ENCODE data around the gene PHGDH.

PHGDH gene

GRCh38 chr1:119697598-119697997 lies 14.1 kb upstream of the PHGDH start:
- no peak overlapping the region for H3K4me3 ChIP-seq (replicated peaks; ENCODE audit: insufficient read depth, low read length)
- H3K27me3 ChIP-seq (ENCODE audit: insufficient read depth, poor library complexity, severe bottlenecking): no peaks in the 10 kb centered on the region
- no peak for DNase-seq (ENCODE audit: low read depth in 1 of 2, low spot score in 1 of 2)
- H3K27ac ChIP-seq (replicated peaks): no peak overlapping the region
- TF ChIP-seq SPI1 (IDR thresholded peaks at IDR 0.05; ENCODE audit: borderline replicate concordance, low read depth): no peak
- TF ChIP-seq REST (IDR thresholded peaks at IDR 0.05; ENCODE audit: insufficient replicate concordance, low read depth): no peak
- TF ChIP-seq CTCF (IDR thresholded peaks at IDR 0.05; ENCODE audit: insufficient read depth, low read length): no peak
- no peak for TF ChIP-seq POLR2AphosphoS5 (IDR thresholded peaks at IDR 0.05; ENCODE audit: low read depth)
- no peak for TF ChIP-seq GABPA (IDR thresholded peaks at IDR 0.05; ENCODE audit: low read depth)

- Histone ChIP-seq H3K4me3 (replicated peaks; ENCODE audit: insufficient read depth, low read length) (no peak overlapping the region), H3K27ac (replicated peaks) (no peak overlapping the region), H3K27me3 (ENCODE audit: insufficient read depth, poor library complexity, severe bottlenecking) (no peaks in the 10 kb centered on the region)
- DNase-seq (ENCODE audit: low read depth in 1 of 2, low spot score in 1 of 2): no peak
- TF ChIP-seq CTCF (IDR thresholded peaks at IDR 0.05; ENCODE audit: insufficient read depth, low read length): no peak
- TF ChIP-seq POLR2AphosphoS5 (IDR thresholded peaks at IDR 0.05; ENCODE audit: low read depth): no peak
- no peak for TF ChIP-seq REST (IDR thresholded peaks at IDR 0.05; ENCODE audit: insufficient replicate concordance, low read depth)
- no peak for TF ChIP-seq SPI1 (IDR thresholded peaks at IDR 0.05; ENCODE audit: borderline replicate concordance, low read depth)
- TF ChIP-seq GABPA (IDR thresholded peaks at IDR 0.05; ENCODE audit: low read depth): no peak
Measured at GRCh38 chr1:119700326-119700725, 11.4 kb upstream of the PHGDH start.

- Histone ChIP-seq H3K27me3 (ENCODE audit: insufficient read depth, poor library complexity, severe bottlenecking) (no peaks in the 10 kb centered on the region), H3K4me3 (replicated peaks; ENCODE audit: insufficient read depth, low read length) (no peak overlapping the region), H3K27ac (replicated peaks) (no peak overlapping the region)
- no peak for DNase-seq (ENCODE audit: low read depth in 1 of 2, low spot score in 1 of 2)
- TF ChIP-seq POLR2AphosphoS5 (IDR thresholded peaks at IDR 0.05; ENCODE audit: low read depth): no peak
- TF ChIP-seq SPI1 (IDR thresholded peaks at IDR 0.05; ENCODE audit: borderline replicate concordance, low read depth): no peak
- TF ChIP-seq CTCF (IDR thresholded peaks at IDR 0.05; ENCODE audit: insufficient read depth, low read length): no peak
Measured at GRCh38 chr1:119701659-119702058, 10.1 kb upstream of the PHGDH start.

GRCh38 chr1:119702384-119702783 lies 9.3 kb upstream of the PHGDH start:
- Histone ChIP-seq H3K27ac (replicated peaks) (no peak overlapping the region), H3K27me3 (ENCODE audit: insufficient read depth, poor library complexity, severe bottlenecking) (no peaks in the 10 kb centered on the region), H3K4me3 (replicated peaks; ENCODE audit: insufficient read depth, low read length) (no peak overlapping the region)
- TF ChIP-seq SPI1 (IDR thresholded peaks at IDR 0.05; ENCODE audit: borderline replicate concordance, low read depth): peak; percentile 79
- no peak for TF ChIP-seq GABPA (IDR thresholded peaks at IDR 0.05; ENCODE audit: low read depth)
- no peak for TF ChIP-seq POLR2AphosphoS5 (IDR thresholded peaks at IDR 0.05; ENCODE audit: low read depth)
- peak; percentile 23 to 50 for DNase-seq (ENCODE audit: low read depth in 1 of 2, low spot score in 1 of 2)

Measured in HL-60 (cell line).